ENCODE data around the gene ZFAND5. TPM values are rescaled to one million over a fixed set of nuclear protein-coding genes. Genes with fewer than 3 reads are reported as not detected.

The ZFAND5 gene
- polyA plus RNA-seq, 3 donors = 199 to 702 (median 237) TPM

DNA sequence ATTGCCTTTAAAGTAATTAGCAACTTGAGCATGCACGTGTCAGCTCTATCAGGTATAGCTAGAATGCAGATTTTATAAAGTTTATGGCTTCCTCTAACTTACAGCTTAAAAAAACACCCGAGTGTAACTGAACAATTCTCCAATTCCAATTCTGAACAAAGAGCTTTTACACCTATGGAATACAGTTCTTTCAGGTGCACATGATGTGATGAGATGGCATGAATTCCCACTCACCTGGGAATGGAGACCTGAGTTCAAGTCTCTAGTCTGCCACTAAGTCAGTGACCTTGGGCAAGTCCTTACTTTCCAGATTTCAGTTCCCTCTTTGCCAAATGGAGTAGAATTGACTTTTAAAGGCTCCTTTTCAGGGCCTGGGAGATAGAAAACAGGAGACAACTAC is 1.8 kb downstream of the ZFAND5 start:
- Histone ChIP-seq H3K36me3 (replicated peaks in 1 of 2; ENCODE audit: control insufficient read depth in 1 of 2, insufficient read depth in 2 of 2, low read length in 2 of 2) (peaks cover 31 to 46% of the 10 kb centered on the region in 2 donors), H4K20me1 (ENCODE audit: insufficient read depth, low read length) (peaks cover 67% of the 10 kb centered on the region), H3K27me3 (ENCODE audit: control insufficient read depth in 2 of 2, insufficient read depth in 2 of 2, low read length in 2 of 2) (no peaks in the 10 kb centered on the region), H3K9ac (ENCODE audit: insufficient read depth, low read length, poor library complexity, severe bottlenecking) (peak overlapping the region; percentile 98), H2AFZ (ENCODE audit: insufficient read depth, low read depth, low read length, poor library complexity, severe bottlenecking) (no peak overlapping the region), H3K4me2 (replicated peaks; ENCODE audit: extremely low read depth, low read length, poor library complexity, severe bottlenecking) (peak overlapping the region; percentile 81), H3K9me3 (replicated peaks in 1 of 2; ENCODE audit: control insufficient read depth in 1 of 2, insufficient read depth in 1 of 2, low read length in 2 of 2) (no peaks in the 10 kb centered on the region), H3K27ac (ENCODE audit: low read depth in 1 of 2, low read length in 2 of 2) (peak overlapping the region; percentile 97 to 100), H3K4me1 (ENCODE audit: control insufficient read depth in 1 of 2, insufficient read depth in 2 of 2, low read length in 2 of 2) (peaks cover 44 to 52% of the 10 kb centered on the region in 2 donors), H3K4me3 (replicated peaks in 1 of 3; ENCODE audit: low read depth in 2 of 3, low read length in 3 of 3) (peak overlapping the region; percentile 77 to 100 (median 98)), H3K79me2 (ENCODE audit: insufficient read depth, low read length) (peaks cover 68% of the 10 kb centered on the region)
- no CpG with 5 or more reads among the region's 2 CpGs for WGBS (ENCODE audit: insufficient coverage)
- intact Hi-C loops (cut with micrococcal nuclease) = loop anchor here (5.0 kb wide), 2 partner anchors 56 to 229 kb away; no protein-coding TSS in a partner anchor
- TF ChIP-seq, protein P1, sequence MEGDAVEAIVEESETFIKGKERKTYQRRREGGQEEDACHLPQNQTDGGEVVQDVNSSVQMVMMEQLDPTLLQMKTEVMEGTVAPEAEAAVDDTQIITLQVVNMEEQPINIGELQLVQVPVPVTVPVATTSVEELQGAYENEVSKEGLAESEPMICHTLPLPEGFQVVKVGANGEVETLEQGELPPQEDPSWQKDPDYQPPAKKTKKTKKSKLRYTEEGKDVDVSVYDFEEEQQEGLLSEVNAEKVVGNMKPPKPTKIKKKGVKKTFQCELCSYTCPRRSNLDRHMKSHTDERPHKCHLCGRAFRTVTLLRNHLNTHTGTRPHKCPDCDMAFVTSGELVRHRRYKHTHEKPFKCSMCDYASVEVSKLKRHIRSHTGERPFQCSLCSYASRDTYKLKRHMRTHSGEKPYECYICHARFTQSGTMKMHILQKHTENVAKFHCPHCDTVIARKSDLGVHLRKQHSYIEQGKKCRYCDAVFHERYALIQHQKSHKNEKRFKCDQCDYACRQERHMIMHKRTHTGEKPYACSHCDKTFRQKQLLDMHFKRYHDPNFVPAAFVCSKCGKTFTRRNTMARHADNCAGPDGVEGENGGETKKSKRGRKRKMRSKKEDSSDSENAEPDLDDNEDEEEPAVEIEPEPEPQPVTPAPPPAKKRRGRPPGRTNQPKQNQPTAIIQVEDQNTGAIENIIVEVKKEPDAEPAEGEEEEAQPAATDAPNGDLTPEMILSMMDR (IDR thresholded peaks at IDR 0.05) = no peak
- Mint-ChIP-seq H3K36me3 (peaks cover 50 to 52% of the 10 kb centered on the region in 2 donors), H3K4me3 (peak overlapping the region; percentile 95 to 96), H3K4me1 (peaks cover 36% of the 10 kb centered on the region), H3K9me3 (peaks cover 0 to 2% (median 0%) of the 10 kb centered on the region in 7 donors), H3K27me3 (ENCODE audit: low read depth in 3 of 3) (peaks cover 0 to 4% (median 0%) of the 10 kb centered on the region in 3 donors), H3K27ac (peak overlapping the region; percentile 92 to 100 (median 97))
- DNase-seq = peak in 2 of 3 donors; percentile 29 to 34

DNA sequence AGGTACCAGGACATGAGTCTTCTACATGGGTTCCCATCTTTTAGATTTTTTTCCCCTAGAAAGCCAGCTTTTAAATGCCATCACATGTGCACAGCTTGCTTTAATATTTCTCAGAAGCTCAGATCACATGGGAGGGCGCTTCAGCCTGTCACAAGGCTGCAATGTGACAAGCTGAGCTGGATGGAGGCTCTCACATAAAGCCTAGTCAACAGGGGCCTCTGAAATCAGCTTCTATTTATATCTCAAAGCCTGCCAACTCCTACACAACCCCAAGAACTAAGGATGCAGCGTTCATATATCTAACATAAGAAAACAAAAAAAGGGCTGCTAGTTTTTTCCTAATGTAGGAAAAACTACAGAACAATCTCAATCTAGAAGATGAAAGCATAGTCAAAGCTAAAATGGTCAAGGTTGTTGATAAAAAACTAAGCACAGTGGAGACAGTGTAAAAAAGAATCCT is 2.3 kb downstream of the ZFAND5 start:
- peaks cover 72% of the 10 kb centered on the region for H4K20me1 ChIP-seq (ENCODE audit: insufficient read depth, low read length)
- DNase-seq = peak; percentile 48 to 60 (median 58)

More for the DNA sequence above, 2.3 kb downstream of the ZFAND5 start:
- H3K27ac Mint-ChIP-seq = peak overlapping the region; percentile 87 to 100 (median 93)
- peaks cover 0 to under 1% (median 0%) of the 10 kb centered on the region in 3 donors for H3K27me3 Mint-ChIP-seq (ENCODE audit: low read depth in 3 of 3)
- peaks cover 0 to 2% (median 0%) of the 10 kb centered on the region in 7 donors for H3K9me3 Mint-ChIP-seq
- H3K79me2 ChIP-seq (ENCODE audit: insufficient read depth, low read length) = peaks cover 73% of the 10 kb centered on the region
- H3K27ac ChIP-seq (ENCODE audit: low read depth in 1 of 2, low read length in 2 of 2) = peak overlapping the region; percentile 66 to 100
- 0% methylated on average over 1 of the region's 2 CpGs for WGBS (ENCODE audit: insufficient coverage)
- intact Hi-C loops (cut with micrococcal nuclease) = loop anchor here (5.0 kb wide), 2 partner anchors 55 to 230 kb away; no protein-coding TSS in a partner anchor
- peak overlapping the region; percentile 95 to 96 for H3K4me3 Mint-ChIP-seq
- peaks cover 54 to 56% of the 10 kb centered on the region in 2 donors for H3K36me3 Mint-ChIP-seq
- H3K4me1 Mint-ChIP-seq = peaks cover 42% of the 10 kb centered on the region
- no peaks in the 10 kb centered on the region for H3K9me3 ChIP-seq (replicated peaks in 1 of 2; ENCODE audit: control insufficient read depth in 1 of 2, insufficient read depth in 1 of 2, low read length in 2 of 2)
- peak overlapping the region; percentile 98 for H3K9ac ChIP-seq (ENCODE audit: insufficient read depth, low read length, poor library complexity, severe bottlenecking)
- H3K36me3 ChIP-seq (replicated peaks in 1 of 2; ENCODE audit: control insufficient read depth in 1 of 2, insufficient read depth in 2 of 2, low read length in 2 of 2) = peaks cover 36 to 51% of the 10 kb centered on the region in 2 donors
- H2AFZ ChIP-seq (ENCODE audit: insufficient read depth, low read depth, low read length, poor library complexity, severe bottlenecking) = no peak overlapping the region
- peak overlapping the region; percentile 77 to 100 (median 98) for H3K4me3 ChIP-seq (replicated peaks in 1 of 3; ENCODE audit: low read depth in 2 of 3, low read length in 3 of 3)
- peak overlapping the region; percentile 81 for H3K4me2 ChIP-seq (replicated peaks; ENCODE audit: extremely low read depth, low read length, poor library complexity, severe bottlenecking)
- TF ChIP-seq, protein P1 (IDR thresholded peaks at IDR 0.05) = no peak
- no peaks in the 10 kb centered on the region for H3K27me3 ChIP-seq (ENCODE audit: control insufficient read depth in 2 of 2, insufficient read depth in 2 of 2, low read length in 2 of 2)
- H3K4me1 ChIP-seq (ENCODE audit: control insufficient read depth in 1 of 2, insufficient read depth in 2 of 2, low read length in 2 of 2) = peaks cover 49 to 57% of the 10 kb centered on the region in 2 donors

Measured in CD14-positive monocyte (primary cell).